ENCODE results near the gene ATM. TPM values are rescaled to one million over a fixed set of nuclear protein-coding genes. Genes with fewer than 3 reads are reported as not detected.

Gene ATM
- total RNA-seq, 1 donor from 2014 or later = 30.1 TPM

- no peak for TF ChIP-seq CTCF (IDR thresholded peaks at IDR 0.05; ENCODE audit: borderline replicate concordance)
- Histone ChIP-seq H3K4me3 (no peak overlapping the region), H3K27ac (replicated peaks) (no peak overlapping the region), H3K36me3 (peaks cover 28% of the 10 kb centered on the region), H3K9me3 (replicated peaks) (no peaks in the 10 kb centered on the region), H3K27me3 (ENCODE audit: low read depth) (no peaks in the 10 kb centered on the region), H3K4me1 (peaks cover 14% of the 10 kb centered on the region)
- no peak for DNase-seq
- intact Hi-C loops (cut with micrococcal nuclease) = no loop called here
Observed at GRCh38 chr11:108198833-108199232, 24.0 kb upstream of the ATM start.

- Histone ChIP-seq H3K9me3 (replicated peaks) (peaks cover 5% of the 10 kb centered on the region), H3K27me3 (ENCODE audit: low read depth) (no peaks in the 10 kb centered on the region), H3K4me1 (peaks cover 14% of the 10 kb centered on the region), H3K4me3 (no peak overlapping the region), H3K27ac (replicated peaks) (no peak overlapping the region), H3K36me3 (peaks cover 28% of the 10 kb centered on the region)
- no peak for DNase-seq
- TF ChIP-seq CTCF (IDR thresholded peaks at IDR 0.05; ENCODE audit: borderline replicate concordance) = no peak
- intact Hi-C loops (cut with micrococcal nuclease) = no loop called here
Observed at GRCh38 chr11:108199446-108200321, 23.2 kb upstream of the ATM start.

- H3K27ac ChIP-seq (replicated peaks) = no peak overlapping the region
- H3K36me3 ChIP-seq = peaks cover 41% of the 10 kb centered on the region
- H3K4me3 ChIP-seq = no peak overlapping the region
- intact Hi-C loops (cut with micrococcal nuclease) = no loop called here
- TF ChIP-seq CTCF (IDR thresholded peaks at IDR 0.05; ENCODE audit: borderline replicate concordance) = no peak
- H3K9me3 ChIP-seq (replicated peaks) = peaks cover 14% of the 10 kb centered on the region
- DNase-seq = no peak
- no peaks in the 10 kb centered on the region for H3K27me3 ChIP-seq (ENCODE audit: low read depth)
- peaks cover 14% of the 10 kb centered on the region for H3K4me1 ChIP-seq
Observed at GRCh38 chr11:108203075-108203474, 19.8 kb upstream of the ATM start.

- Histone ChIP-seq H3K9me3 (replicated peaks) (peaks cover 14% of the 10 kb centered on the region), H3K4me1 (peaks cover 3% of the 10 kb centered on the region), H3K4me3 (no peak overlapping the region), H3K27ac (replicated peaks) (no peak overlapping the region), H3K27me3 (ENCODE audit: low read depth) (no peaks in the 10 kb centered on the region), H3K36me3 (peaks cover 46% of the 10 kb centered on the region)
- no peak for TF ChIP-seq CTCF (IDR thresholded peaks at IDR 0.05; ENCODE audit: borderline replicate concordance)
- intact Hi-C loops (cut with micrococcal nuclease) = no loop called here
- DNase-seq = no peak
Observed at GRCh38 chr11:108204376-108204775, 18.5 kb upstream of the ATM start.

GRCh38 chr11:108204929-108205499, 17.9 kb upstream of the ATM start:
- no peak overlapping the region for H3K4me3 ChIP-seq
- no peak for TF ChIP-seq CTCF (IDR thresholded peaks at IDR 0.05; ENCODE audit: borderline replicate concordance)
- peaks cover 14% of the 10 kb centered on the region for H3K9me3 ChIP-seq (replicated peaks)
- no peak overlapping the region for H3K27ac ChIP-seq (replicated peaks)
- H3K27me3 ChIP-seq (ENCODE audit: low read depth) = no peaks in the 10 kb centered on the region
- no peaks in the 10 kb centered on the region for H3K4me1 ChIP-seq
- DNase-seq = no peak
- peaks cover 47% of the 10 kb centered on the region for H3K36me3 ChIP-seq
- intact Hi-C loops (cut with micrococcal nuclease) = no loop called here
